ENCODE results near the gene USP37.

Gene USP37

DNA sequence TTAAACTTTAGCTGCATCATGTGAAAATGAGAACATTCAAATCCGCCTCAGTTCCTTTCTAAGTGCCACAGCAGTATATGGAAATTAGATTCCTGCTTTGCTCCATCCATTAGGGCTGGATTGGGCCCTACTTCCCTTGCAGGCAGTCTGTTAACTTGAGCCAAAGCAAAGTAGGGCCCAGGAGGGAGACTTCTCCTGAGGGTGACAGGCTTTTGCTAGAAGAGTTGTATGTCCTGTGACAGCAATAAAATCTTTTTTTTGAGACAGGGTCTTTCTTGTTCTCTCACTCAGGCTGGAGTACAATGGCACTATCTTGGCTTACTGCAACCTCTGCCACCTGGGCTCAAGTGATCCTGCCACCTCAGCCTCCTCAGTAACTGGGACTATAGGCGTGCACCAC lies 121.1 kb downstream of the USP37 start:
- Histone ChIP-seq H3K36me3 (peaks cover 0 to 40% (median 39%) of the 10 kb centered on the region in 3 donors), H3K4me3 (no peak overlapping the region), H3K27ac (no peak overlapping the region), H3K27me3 (no peaks in the 10 kb centered on the region), H3K4me1 (no peaks in the 10 kb centered on the region), H3K9me3 (no peaks in the 10 kb centered on the region)
- intact Hi-C loops (cut with DNase I; ENCODE audit: low total_unique reads), result no loop called here
- no peak for DNase-seq
- no peak for TF ChIP-seq CTCF (IDR thresholded peaks at IDR 0.05)

DNA sequence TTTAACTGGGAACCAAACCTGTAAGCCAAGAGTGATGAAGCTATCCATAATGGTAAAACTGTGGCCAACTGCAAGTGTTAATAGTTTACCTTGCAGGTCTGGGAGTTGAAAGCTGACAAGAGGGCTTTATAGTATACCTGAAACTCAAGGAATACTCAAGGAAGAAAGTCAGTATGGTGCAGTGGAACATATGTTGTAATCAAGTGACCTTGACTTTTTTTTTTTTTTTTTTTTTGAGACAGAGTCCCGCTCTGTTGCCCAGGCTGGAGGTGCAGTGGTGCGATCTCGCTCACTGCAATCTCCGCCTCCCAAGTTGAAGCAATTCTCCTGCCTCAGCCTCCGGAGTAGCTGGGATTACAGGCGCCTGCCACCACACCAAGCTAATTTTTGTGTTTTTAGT lies 121.6 kb downstream of the USP37 start:
- Histone ChIP-seq H3K9me3 (no peaks in the 10 kb centered on the region), H3K4me3 (no peak overlapping the region), H3K4me1 (no peaks in the 10 kb centered on the region), H3K36me3 (peaks cover 0 to 40% (median 39%) of the 10 kb centered on the region in 3 donors), H3K27ac (no peak overlapping the region), H3K27me3 (no peaks in the 10 kb centered on the region)
- no peak for DNase-seq
- intact Hi-C loops (cut with DNase I; ENCODE audit: low total_unique reads), result no loop called here
- TF ChIP-seq CTCF (IDR thresholded peaks at IDR 0.05), result no peak

DNA sequence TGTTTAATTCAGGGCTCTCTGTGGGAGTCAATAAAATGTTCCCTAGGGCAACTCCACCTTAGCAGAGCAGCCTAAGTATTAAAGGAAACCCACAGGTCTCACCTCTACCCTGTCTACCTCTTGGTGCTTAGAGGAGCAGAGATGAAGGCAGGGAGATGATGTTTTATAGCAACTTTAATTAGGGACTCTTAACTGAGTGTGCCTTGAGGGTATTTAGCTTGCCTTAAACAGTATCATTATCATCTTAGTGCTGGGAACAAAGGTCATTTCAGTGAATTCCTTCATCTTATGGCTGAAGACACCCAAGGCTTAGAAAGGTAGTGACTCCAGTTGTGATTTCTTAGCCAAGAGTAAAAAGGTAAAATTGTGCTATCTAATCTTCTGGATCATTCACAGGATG lies 122.5 kb downstream of the USP37 start:
- no peak for TF ChIP-seq CTCF (IDR thresholded peaks at IDR 0.05)
- Histone ChIP-seq H3K4me3 (no peak overlapping the region), H3K4me1 (no peaks in the 10 kb centered on the region), H3K36me3 (peaks cover 0 to 40% (median 39%) of the 10 kb centered on the region in 3 donors), H3K27ac (no peak overlapping the region), H3K27me3 (no peaks in the 10 kb centered on the region), H3K9me3 (no peaks in the 10 kb centered on the region)
- no peak for DNase-seq
- intact Hi-C loops (cut with DNase I; ENCODE audit: low total_unique reads), result no loop called here

GRCh38 chr2:218444692-218445357 lies 123.3 kb downstream of the USP37 start:
- no peak overlapping the region for H3K4me3 ChIP-seq
- peak in 1 of 2 donors; percentile 11 for DNase-seq

DNA sequence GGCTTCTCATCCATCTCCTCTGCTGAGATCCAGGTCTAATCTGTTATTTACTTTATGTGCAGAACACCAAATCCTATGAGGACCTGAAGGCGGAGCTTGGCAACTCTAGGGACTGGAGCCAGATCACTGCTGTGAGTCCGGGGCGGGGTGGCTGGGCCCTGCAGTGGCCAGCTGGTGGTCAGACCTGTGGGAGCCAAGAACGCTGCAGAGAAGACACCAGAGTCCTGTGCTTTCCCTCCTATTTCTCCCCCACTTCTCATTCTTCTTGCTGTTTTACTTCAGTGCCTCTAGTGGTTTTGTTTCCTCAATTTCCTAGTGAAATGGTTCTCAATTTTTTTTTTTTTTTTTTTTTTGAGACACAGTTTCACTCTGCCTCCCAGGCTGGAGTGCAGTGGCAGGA lies 129.6 kb downstream of the USP37 start:
- intact Hi-C loops (cut with DNase I; ENCODE audit: low total_unique reads), result no loop called here
- peak in 1 of 2 donors; percentile 33 for DNase-seq
- H3K27ac ChIP-seq, result no peak overlapping the region

More at GRCh38 chr2:218444692-218445357, 123.3 kb downstream of the USP37 start:
- TF ChIP-seq CTCF (IDR thresholded peaks at IDR 0.05), result no peak
- H3K27ac ChIP-seq, result no peak overlapping the region
- H3K4me1 ChIP-seq, result no peaks in the 10 kb centered on the region
- intact Hi-C loops (cut with DNase I; ENCODE audit: low total_unique reads), result no loop called here
- H3K36me3 ChIP-seq, result peaks cover 0 to 36% (median 34%) of the 10 kb centered on the region in 3 donors
- no peaks in the 10 kb centered on the region for H3K27me3 ChIP-seq
- no peaks in the 10 kb centered on the region for H3K9me3 ChIP-seq

More for the DNA sequence above, 129.6 kb downstream of the USP37 start:
- Histone ChIP-seq H3K4me3 (no peak overlapping the region), H3K27me3 (no peaks in the 10 kb centered on the region), H3K36me3 (no peaks in the 10 kb centered on the region), H3K9me3 (no peaks in the 10 kb centered on the region), H3K4me1 (no peaks in the 10 kb centered on the region)
- no peak for TF ChIP-seq CTCF (IDR thresholded peaks at IDR 0.05)

All from tibial artery (tissue), 4 donors.